Endothelial cell of umbilical vein (primary cell): Measurements from ENCODE around the gene SPINDOC. TPM values are rescaled to one million over a fixed set of nuclear protein-coding genes. Genes with fewer than 3 reads are reported as not detected.
A peak's percentile ranks its signal among the peaks of the same experiment; 100 is the strongest.
"Not testable (repeated sequence)": the region's sequence is repeated elsewhere in the genome, so short reads cannot be mapped to it uniquely, and the experiment has no call there.

ENCODE experiments used
- BruUV-seq: library from RNA; stranded (reverse); fragments of 400-500 nt; replicated peaks from 2 replicates; lab custom pipeline; 2021; lab: Mats Ljungman, UMichigan
- CTCF ChIA-PET: fragments of 300-600, 350-600 bp; sonication (Branson Sonifier 250); formaldehyde crosslinking; loops from one replicate; lab custom pipeline; 2021; ENCODE audit warnings: antibody characterized with exemption, inconsistent platforms; lab: Charles Lee
- POLR2A ChIA-PET: fragments of 300-600, 350-600 bp; sonication (Branson Sonifier 250); formaldehyde crosslinking; loops from one replicate; lab custom pipeline; 2021; ENCODE audit warnings: antibody characterized with exemption, inconsistent platforms; lab: Charles Lee
- DNase-seq: peaks from one replicate; pipeline ENCODE4 v3.0.0-alpha.2; 2011; ENCODE audit warnings: low read depth, low spot score
- FAIRE-seq: peaks from 2 replicates; lab custom pipeline; 2011; peaks lifted over from hg19 to GRCh38; lab: Jason Lieb, UNC
- H2AFZ ChIP-seq: 2 replicates; pipeline ENCODE4 v1.6.0; 2012; ENCODE audit warnings: low read depth, low read length, control low read depth, inconsistent platforms
- H3K27ac ChIP-seq: 2 replicates; pipeline ENCODE4 v1.5.1; 2011; ENCODE audit warnings: low read depth, mild to moderate bottlenecking, control low read depth, low read length, moderate library complexity; ENCODE audit not compliant: insufficient read depth
- H3K27me3 ChIP-seq, 2 experiments: 2 replicates each; pipeline versions ENCODE4 v1.6.0 to v1.6.1; 2011; ENCODE audit warnings: low read length in 2 of 2, mixed read lengths in 1 of 2; ENCODE audit not compliant: control insufficient read depth in 2 of 2, insufficient read depth in 2 of 2
- H3K36me3 ChIP-seq, 2 experiments: 2 replicates in 1 of 2; 3 replicates in 1 of 2; pipeline ENCODE4 v1.5.1; 2011; ENCODE audit warnings: low read length in 2 of 2, mild to moderate bottlenecking in 1 of 2, moderate library complexity in 1 of 2; ENCODE audit not compliant: control insufficient read depth in 2 of 2, insufficient read depth in 2 of 2; ENCODE audit errors: extremely low read depth in 1 of 2
- H3K4me1 ChIP-seq: 3 replicates; pipeline ENCODE4 v1.5.1; 2011; ENCODE audit warnings: mild to moderate bottlenecking, low read length; ENCODE audit not compliant: control insufficient read depth, insufficient read depth; ENCODE audit errors: extremely low read depth
- H3K4me2 ChIP-seq: 2 replicates; pipeline ENCODE4 v1.6.1; 2011; ENCODE audit warnings: low read length, control low read depth, mixed read lengths; ENCODE audit not compliant: insufficient read depth
- H3K4me3 ChIP-seq, 3 experiments: fragments of 200-600 bp in 1 of 3; sonication (generic), shearing (Covaris generic) in 1 of 3; replicated peaks in 1 of 3; 2 replicates each; pipeline ENCODE4 v1.5.1; 2011 to 2016; ENCODE audit warnings: control low read depth in 3 of 3, low read length in 3 of 3, mild to moderate bottlenecking in 2 of 3, inconsistent platforms in 1 of 3, low read depth in 1 of 3, moderate library complexity in 1 of 3; ENCODE audit not compliant: insufficient read depth in 1 of 3
- H3K79me2 ChIP-seq: 2 replicates; pipeline ENCODE4 v1.6.0; 2012; ENCODE audit warnings: low read length, inconsistent platforms; ENCODE audit not compliant: control insufficient read depth, insufficient read depth
- H3K9ac ChIP-seq: replicated peaks from 2 replicates; pipeline ENCODE3; 2011; ENCODE audit warnings: low read length, control low read depth; ENCODE audit not compliant: insufficient read depth; ENCODE audit errors: extremely low read depth
- H3K9me1 ChIP-seq: replicated peaks from 3 replicates; pipeline ENCODE4 v1.6.0; 2011; ENCODE audit warnings: mild to moderate bottlenecking, low read length; ENCODE audit not compliant: control insufficient read depth, insufficient read depth; ENCODE audit errors: extremely low read depth
- H3K9me3 ChIP-seq: replicated peaks from 2 replicates; pipeline ENCODE4 v1.5.1; 2012; ENCODE audit warnings: low read length, inconsistent platforms; ENCODE audit not compliant: control insufficient read depth, insufficient read depth
- H4K20me1 ChIP-seq: replicated peaks from 2 replicates; pipeline ENCODE3; 2011; ENCODE audit warnings: mild to moderate bottlenecking, low read length; ENCODE audit not compliant: control insufficient read depth, insufficient read depth; ENCODE audit errors: extremely low read depth
- CTCF ChIP-seq, 2 donors: IDR thresholded peaks; 1 replicate in 1 of 2; 2 replicates in 1 of 2; pipeline ENCODE4 v1.5.1; 2011; ENCODE audit warnings: low read length in 2 of 2, mild to moderate bottlenecking in 2 of 2, moderate library complexity in 2 of 2, control low read depth in 1 of 2, inconsistent platforms in 1 of 2, low read depth in 1 of 2; ENCODE audit not compliant: insufficient read depth in 1 of 2; ENCODE audit errors: extremely low read depth in 1 of 2
- EZH2 ChIP-seq: IDR thresholded peaks from 2 replicates; pipeline ENCODE4 v1.6.1; 2012; ENCODE audit warnings: borderline replicate concordance, low read depth, mild to moderate bottlenecking, moderate library complexity, low read length, inconsistent platforms; ENCODE audit not compliant: severe bottlenecking
- FOS ChIP-seq: IDR thresholded peaks from 2 replicates; pipeline ENCODE4 v1.6.1; 2011; ENCODE audit warnings: mild to moderate bottlenecking, low read length, moderate library complexity, borderline replicate concordance; ENCODE audit not compliant: insufficient read depth
- GATA2 ChIP-seq: IDR thresholded peaks from 2 replicates; pipeline ENCODE4 v1.7.0; 2011; ENCODE audit warnings: low read depth, mild to moderate bottlenecking, moderate library complexity, mixed read lengths, low read length; ENCODE audit not compliant: insufficient read length, insufficient read depth
- JUN ChIP-seq: IDR thresholded peaks from 2 replicates; pipeline ENCODE4 v1.6.1; 2011; ENCODE audit warnings: borderline replicate concordance, low read depth; ENCODE audit not compliant: insufficient read length, insufficient read depth
- MAX ChIP-seq: IDR thresholded peaks from 2 replicates; pipeline ENCODE4 v1.6.1; 2011; ENCODE audit not compliant: insufficient read depth, insufficient read length
- MYC ChIP-seq: IDR thresholded peaks from one replicate; pipeline ENCODE4 v1.6.1; 2011; ENCODE audit warnings: mild to moderate bottlenecking, low read depth, low read length
- POLR2A ChIP-seq: IDR thresholded peaks from 2 replicates; pipeline ENCODE4 v1.6.1; 2012; ENCODE audit warnings: low read depth, mild to moderate bottlenecking, control low read depth, low read length
- POLR2AphosphoS5 ChIP-seq: IDR thresholded peaks from 2 replicates; pipeline ENCODE4 v1.6.1; 2012; ENCODE audit warnings: low read depth, mild to moderate bottlenecking, control low read depth, low read length, moderate library complexity; ENCODE audit not compliant: insufficient read depth
- dilution Hi-C: fragments of 300-500 bp; cut with MboI; formaldehyde crosslinking; loops from one replicate; pipeline ENCODE4 v1.15.0; 2019; ENCODE audit warnings: low sequenced_read_pairs; ENCODE audit not compliant: extremely low pct_ligation_motif_present
- intact Hi-C: fragments of 100-400 bp; cut with micrococcal nuclease; formaldehyde crosslinking; loops from one replicate; pipeline ENCODE4 v1.10.0; 2022
- polyA plus RNA-seq, 4 experiments: library from polyadenylated mRNA; depleted of rRNA in 3 of 4; stranded (reverse) in 3 of 4; unstranded in 1 of 4; fragments of >200 nt; gene quantifications; 2 replicates each; pipeline versions ENCODE4 v1.2.1 to v1.2.3, GENCODE V29; 2011 to 2012; ENCODE audit warnings: missing spikeins in 1 of 4
- total RNA-seq: library from RNA; stranded (reverse); gene quantifications from 2 replicates; pipeline ENCODE4 v1.2.3, GENCODE V29; 2021

The SPINDOC gene
- total and polyA plus RNA-seq, 2 donors (not counting 3 experiments of a cell fraction or from before 2014, with no cell fraction given) = 29.4 to 54.5 TPM

- DNase-seq = not testable (repeated sequence)
These were observed 50.4 kb downstream of the SPINDOC start for GRCh38 chr11:63863620-63864019.

GRCh38 chr11:63866211-63866610, 53.0 kb downstream of the SPINDOC start:
- no peaks in the 10 kb centered on the region for H4K20me1 ChIP-seq
- H3K9me1 ChIP-seq = no peaks in the 10 kb centered on the region
- POLR2A ChIA-PET = no interaction called here
- intact Hi-C loops = no loop called here
- FAIRE-seq (peak; percentile 24), DNase-seq (no peak)
- no peaks in the 10 kb centered on the region for H3K27me3 ChIP-seq
- no TSS peak for BruUV-seq
- H3K4me1 ChIP-seq = peaks cover 8% of the 10 kb centered on the region
- H3K4me2 ChIP-seq = no peak overlapping the region
- H3K9me3 ChIP-seq = no peaks in the 10 kb centered on the region
- no peak overlapping the region for H3K27ac ChIP-seq
- H3K9ac ChIP-seq = no peak overlapping the region
- dilution Hi-C loops = no loop called here
- CTCF ChIA-PET = interaction anchor here (1.7 kb wide), 1 partner anchor 80 kb away, joined by 4 read pairs; no protein-coding TSS in a partner anchor
- H3K36me3 ChIP-seq = peaks cover 0 to 4% of the 10 kb centered on the region in 2 experiments
- TF ChIP-seq CTCF (IDR thresholded peaks at IDR 0.05; ENCODE audit: extremely low read depth in 1 of 2, insufficient read depth in 1 of 2, low read depth in 1 of 2, low read length in 2 of 2) = no peak
- TF ChIP-seq MYC = no peak
- TF ChIP-seq JUN = no peak
- no peak for TF ChIP-seq MAX
- TF ChIP-seq GATA2 = no peak
- TF ChIP-seq FOS = no peak
- TF ChIP-seq POLR2A = no peak
- TF ChIP-seq EZH2 = no peak
- no peak for TF ChIP-seq POLR2AphosphoS5
- H3K4me3 ChIP-seq = no peak overlapping the region
- no peak overlapping the region for H2AFZ ChIP-seq
- peaks cover 55% of the 10 kb centered on the region for H3K79me2 ChIP-seq

More at GRCh38 chr11:63863620-63864019, 50.4 kb downstream of the SPINDOC start:
- H3K9ac ChIP-seq, intact Hi-C loops, POLR2A ChIA-PET, H3K9me1 ChIP-seq, H3K27me3 ChIP-seq, BruUV-seq, H3K27ac ChIP-seq, FAIRE-seq, dilution Hi-C loops, H3K9me3 ChIP-seq, H3K36me3 ChIP-seq, H2AFZ ChIP-seq, H3K4me3 ChIP-seq, H4K20me1 ChIP-seq, H3K4me2 ChIP-seq: not testable (repeated sequence)
- Histone ChIP-seq H3K4me1 (peaks cover 10% of the 10 kb centered on the region), H3K79me2 (peaks cover 45% of the 10 kb centered on the region)
- CTCF ChIA-PET = interaction anchor here (1.3 kb wide), 1 partner anchor 26 kb away, joined by 6 read pairs; the partner anchor contains the start of gene MARK2
